Measurements from ENCODE around the gene XIRP1.

The XIRP1 gene

GRCh38 chr3:39142067-39142466 lies 50.3 kb downstream of the XIRP1 start:
- no peak for DNase-seq (ENCODE audit: low read depth)

GRCh38 chr3:39141171-39141995 lies 51.0 kb downstream of the XIRP1 start:
- DNase-seq (ENCODE audit: low read depth), result no peak

- DNase-seq (ENCODE audit: low read depth), result no peak
Measured at GRCh38 chr3:39140341-39140971, 51.9 kb downstream of the XIRP1 start.

GRCh38 chr3:39139442-39139841 lies 53.0 kb downstream of the XIRP1 start:
- DNase-seq (ENCODE audit: low read depth), result no peak

GRCh38 chr3:39138804-39139415 lies 53.5 kb downstream of the XIRP1 start:
- DNase-seq (ENCODE audit: low read depth), result no peak

- no peak for DNase-seq (ENCODE audit: low read depth)
Measured at GRCh38 chr3:39137991-39138803, 54.2 kb downstream of the XIRP1 start.

- no peak for DNase-seq (ENCODE audit: low read depth)
Measured at GRCh38 chr3:39137435-39137936, 54.9 kb downstream of the XIRP1 start.

GRCh38 chr3:39136533-39137434 lies 55.6 kb downstream of the XIRP1 start:
- no peak for DNase-seq (ENCODE audit: low read depth)

GRCh38 chr3:39135170-39135805 lies 57.1 kb downstream of the XIRP1 start:
- no peak for DNase-seq (ENCODE audit: low read depth)

- DNase-seq (ENCODE audit: low read depth), result no peak
Measured at GRCh38 chr3:39134305-39134704, 58.1 kb downstream of the XIRP1 start.

- no peak for DNase-seq (ENCODE audit: low read depth)
Measured at GRCh38 chr3:39133822-39134221, 58.6 kb downstream of the XIRP1 start.

Data from HS-5 (cell line).